Right ventricle myocardium superior (tissue), 1 donor: ENCODE results near the gene IDS. TPM values are rescaled to one million over a fixed set of nuclear protein-coding genes. Genes with fewer than 3 reads are reported as not detected.

Experiments used
- ATAC-seq: fragments of 200-7000 bp; cut with Tn5 transposase; one replicate; pipeline ENCODE4 v1.9.1; 2020; ENCODE audit warnings: mild to moderate bottlenecking; ENCODE audit not compliant: poor library complexity
- DNase-seq: peaks from one replicate; pipeline ENCODE4 v3.0.0-alpha.2; 2020
- intact Hi-C: fragments of 100-400 bp; cut with DNase I; formaldehyde crosslinking; loops from one replicate; pipeline ENCODE4 v1.11.2; 2022
- total RNA-seq: library from RNA; stranded (reverse); fragmentation: NEBNext Ultra II Directional; extraction: Animal tissue kit (Norgen Biotek cat#: 25700); gene quantifications from one replicate; pipeline ENCODE4 v1.2.1, GENCODE V29; 2021
- donor health status: DM: no; HTN: yes; CAD: no; lungs with severe emphysema.

IDS gene
- total RNA-seq, 1 donor from 2014 or later: 75.9 TPM

DNA sequence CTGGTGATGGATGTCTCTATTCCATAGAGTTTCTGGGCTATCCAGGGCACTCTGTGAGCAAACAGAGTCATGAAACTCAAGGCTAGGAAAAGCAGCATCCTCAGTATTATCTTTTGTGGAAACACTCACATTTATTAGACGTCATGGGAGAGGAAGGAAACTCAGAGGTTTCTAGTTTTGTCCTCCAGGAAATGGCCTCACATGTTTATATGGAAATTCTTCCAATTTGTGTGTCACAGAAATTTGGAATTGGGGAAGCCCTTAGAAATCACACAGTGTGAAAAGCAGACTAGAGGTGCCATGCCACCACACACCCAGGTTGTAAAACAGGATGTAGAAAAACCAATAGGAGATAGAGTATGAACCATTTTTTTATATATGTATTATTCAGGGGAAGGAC, 31.1 kb downstream of the IDS start:
- intact Hi-C loops: no loop called here

DNA sequence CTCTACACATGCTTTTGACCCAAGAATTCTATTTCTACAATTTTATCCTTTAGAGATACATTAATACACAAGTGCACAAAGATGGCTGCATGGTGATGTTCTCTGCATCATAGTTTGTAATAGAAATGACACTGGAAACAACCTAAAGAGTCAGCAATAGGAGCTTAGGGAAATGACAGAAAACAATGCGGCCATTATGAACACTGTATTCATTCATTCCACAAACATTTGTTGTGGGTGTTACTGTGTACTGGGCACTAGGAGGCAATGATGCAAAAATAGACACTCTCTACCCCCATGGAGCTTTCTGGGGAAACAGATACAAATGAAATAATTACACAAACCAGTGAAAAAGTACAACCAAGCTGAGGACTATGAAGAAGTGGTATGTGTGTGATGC, 32.0 kb downstream of the IDS start:
- intact Hi-C loops: no loop called here
- ATAC-seq (no peak), DNase-seq (no peak)

More for the DNA sequence above, 31.1 kb downstream of the IDS start:
- no peak for DNase-seq
- no peak for ATAC-seq

DNA sequence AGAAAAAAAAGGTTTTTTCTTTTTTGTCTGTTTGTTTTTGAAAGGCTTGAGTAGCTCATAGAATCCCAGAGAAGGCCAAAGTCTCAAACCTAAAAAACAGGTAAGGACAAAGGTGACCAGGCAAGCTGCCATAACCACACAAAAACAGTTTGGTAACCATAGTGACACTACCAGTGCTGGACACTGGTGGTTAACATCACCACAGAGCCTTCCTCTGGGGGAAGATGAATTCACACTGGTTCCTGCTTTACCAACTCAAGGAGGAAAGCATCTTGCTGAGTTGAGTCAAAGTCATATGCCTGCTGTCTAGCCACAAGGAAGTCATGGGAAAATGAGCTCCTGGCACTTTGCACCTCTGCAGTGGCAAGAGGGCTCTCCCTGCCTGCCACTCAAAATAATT, 32.5 kb downstream of the IDS start:
- DNase-seq (no peak), ATAC-seq (no peak)
- intact Hi-C loops: no loop called here

DNA sequence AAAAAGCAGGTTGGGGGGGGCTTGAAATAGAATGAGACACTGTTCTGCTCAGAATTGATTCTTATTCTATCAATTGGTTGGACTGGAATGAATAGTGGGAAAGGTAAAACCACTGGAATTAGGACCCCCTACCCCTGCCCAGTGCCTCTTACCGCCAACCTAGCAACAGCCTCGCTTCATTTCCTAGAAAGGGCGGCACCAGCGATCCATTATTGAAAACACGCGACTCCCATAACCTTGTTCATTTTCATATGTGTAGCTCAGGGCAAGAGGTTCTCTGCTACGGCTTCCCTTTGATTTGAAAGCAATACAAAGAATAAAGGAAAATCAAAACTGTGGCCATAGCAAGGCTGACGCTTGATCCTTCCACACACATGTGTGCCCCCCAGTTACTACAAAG, 33.7 kb downstream of the IDS start:
- intact Hi-C loops: no loop called here
- ATAC-seq: no peak
- no peak for DNase-seq

DNA sequence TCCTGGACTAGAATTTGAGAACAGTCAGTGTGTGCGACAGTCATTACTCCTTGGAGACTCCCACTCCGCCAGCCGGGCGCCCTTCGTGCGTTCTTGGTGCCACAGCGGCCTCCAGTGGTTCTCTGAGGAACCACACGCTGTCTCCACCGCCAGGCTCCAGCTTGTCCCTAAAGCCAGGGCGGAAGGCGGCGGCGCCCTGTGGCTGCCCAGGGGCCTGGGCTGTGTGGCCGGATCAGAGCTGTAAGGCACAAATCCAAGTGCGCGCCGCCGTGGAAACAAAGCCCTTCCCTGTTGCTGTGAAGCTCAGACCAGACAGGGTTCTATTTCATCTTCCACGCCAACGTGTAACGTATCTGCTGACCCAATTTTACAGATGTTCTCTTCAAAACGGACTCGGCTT, 34.2 kb downstream of the IDS start:
- peak; percentile 98 for ATAC-seq
- intact Hi-C loops: no loop called here
- DNase-seq: peak; percentile 85

DNA sequence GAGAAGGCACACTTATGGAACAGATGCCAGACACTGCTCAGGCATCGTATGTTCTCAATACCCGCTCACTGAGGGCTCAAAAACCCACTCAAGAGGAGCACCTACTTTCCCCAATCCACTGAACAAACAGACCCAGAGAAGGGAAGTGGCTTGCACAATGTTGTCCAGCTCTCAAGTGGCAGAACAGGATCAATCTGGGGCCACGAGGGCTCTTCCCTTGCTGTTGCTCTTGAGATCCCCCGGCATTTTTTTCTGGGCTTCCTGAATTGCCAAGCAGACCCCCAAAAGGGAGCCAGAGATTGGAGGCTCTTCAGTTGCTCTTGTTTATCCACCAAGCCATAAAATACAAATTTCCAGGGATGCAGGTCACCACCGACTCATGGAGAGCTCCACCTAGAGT, 35.7 kb downstream of the IDS start:
- ATAC-seq (no peak), DNase-seq (no peak)
- intact Hi-C loops: no loop called here

DNA sequence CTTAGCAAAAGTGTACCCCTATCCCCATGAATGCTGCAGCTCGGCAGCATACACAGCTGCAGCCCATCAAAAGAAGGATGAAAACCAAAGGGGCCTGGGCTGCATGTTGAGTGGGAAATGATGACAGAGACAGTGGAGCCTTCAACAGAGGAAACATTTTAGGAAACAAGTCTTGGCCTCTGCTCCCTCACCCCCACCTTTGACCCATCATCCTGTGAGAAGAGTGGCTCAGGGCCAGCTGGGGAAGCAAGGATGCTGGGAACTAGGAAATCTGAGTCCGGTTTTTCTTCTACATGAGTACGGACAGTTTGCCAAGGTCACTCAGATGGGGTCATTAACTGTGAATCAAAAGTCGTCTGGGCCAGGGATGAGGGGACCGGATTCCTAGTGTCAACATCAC, 37.2 kb downstream of the IDS start:
- ATAC-seq: no peak
- intact Hi-C loops: no loop called here

DNA sequence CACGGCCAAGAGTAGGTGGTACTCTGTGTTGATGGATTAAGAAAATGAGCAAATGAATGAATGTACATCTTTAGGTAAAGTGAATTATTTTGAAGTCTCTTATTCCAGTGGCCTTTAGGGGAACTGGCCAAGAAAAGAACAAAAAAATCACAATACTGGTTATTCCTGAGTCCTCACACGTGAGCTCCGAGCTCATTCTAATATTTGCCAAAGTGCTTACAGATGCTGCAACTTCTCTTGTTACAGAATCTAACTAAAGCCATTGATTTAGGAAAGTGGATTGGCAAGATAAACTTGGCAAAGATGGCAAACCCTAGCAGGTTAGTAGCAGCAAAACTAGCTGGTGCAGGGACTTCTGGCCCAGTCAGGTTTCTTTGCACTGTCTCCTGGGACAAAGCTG, 37.6 kb downstream of the IDS start:
- no peak for ATAC-seq
- intact Hi-C loops: no loop called here

More for the DNA sequence above, 37.2 kb downstream of the IDS start:
- peak; percentile 52 for DNase-seq

DNA sequence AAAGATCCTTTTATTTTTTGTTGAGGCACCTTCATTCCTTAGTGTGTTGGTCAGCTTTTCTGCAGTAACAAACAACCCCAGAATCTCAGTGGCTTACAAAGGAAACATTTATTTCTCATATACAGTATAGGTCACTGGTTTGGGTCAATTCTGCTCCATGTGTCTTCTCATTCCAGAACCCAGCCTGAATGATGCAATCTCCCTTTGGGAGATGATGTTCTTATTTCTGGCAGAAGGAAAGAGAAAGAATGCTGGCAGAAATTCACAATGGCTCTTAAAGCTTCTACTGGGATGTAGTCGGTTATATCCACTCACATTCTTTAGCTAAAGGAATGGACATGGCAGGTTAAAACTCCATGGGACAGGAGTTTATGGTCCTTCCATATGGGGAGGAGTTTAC, 42.3 kb downstream of the IDS start:
- intact Hi-C loops: no loop called here
- ATAC-seq: peak; percentile 36
- no peak for DNase-seq

More for the DNA sequence above, 37.6 kb downstream of the IDS start:
- DNase-seq: no peak

DNA sequence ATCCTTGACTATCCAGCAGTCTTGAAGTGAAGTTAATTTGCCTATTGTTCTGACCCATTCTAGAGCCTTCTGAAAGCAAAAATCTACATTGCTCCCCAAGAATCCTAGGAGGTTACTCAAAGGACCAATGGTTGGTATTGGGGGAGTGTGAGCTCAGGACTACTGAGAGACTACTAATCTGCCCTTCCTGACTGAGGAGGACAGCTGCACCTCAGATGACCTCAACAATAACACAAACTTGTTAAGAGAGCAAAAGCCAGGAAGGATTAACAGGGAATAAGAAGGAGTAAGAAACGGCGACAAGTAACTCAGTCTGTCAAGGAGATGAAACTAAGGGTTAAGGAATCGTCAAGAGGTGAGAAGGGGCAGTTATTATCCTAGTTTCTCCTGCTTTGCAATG, 43.4 kb downstream of the IDS start:
- ATAC-seq (no peak), DNase-seq (no peak)
- intact Hi-C loops: no loop called here

DNA sequence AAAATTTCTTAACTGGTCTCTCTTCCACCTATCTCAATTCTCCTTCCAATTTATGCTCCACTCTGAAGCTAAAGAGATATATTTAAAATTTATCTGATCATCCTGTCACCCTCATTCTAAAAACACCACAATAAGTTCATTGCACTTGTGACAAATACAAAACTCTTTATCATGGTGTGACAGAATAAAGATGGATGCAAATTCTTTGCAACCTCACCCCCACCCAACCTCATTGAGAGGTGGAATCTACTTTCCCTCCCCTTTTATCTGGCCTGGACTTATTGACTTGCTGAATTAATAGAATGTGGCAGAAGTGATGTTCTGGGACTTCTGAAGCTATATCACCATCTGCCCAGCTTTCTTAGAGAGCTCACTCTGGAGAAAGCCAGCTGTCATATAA, 46.5 kb downstream of the IDS start:
- no peak for ATAC-seq
- no peak for DNase-seq
- intact Hi-C loops: no loop called here

DNA sequence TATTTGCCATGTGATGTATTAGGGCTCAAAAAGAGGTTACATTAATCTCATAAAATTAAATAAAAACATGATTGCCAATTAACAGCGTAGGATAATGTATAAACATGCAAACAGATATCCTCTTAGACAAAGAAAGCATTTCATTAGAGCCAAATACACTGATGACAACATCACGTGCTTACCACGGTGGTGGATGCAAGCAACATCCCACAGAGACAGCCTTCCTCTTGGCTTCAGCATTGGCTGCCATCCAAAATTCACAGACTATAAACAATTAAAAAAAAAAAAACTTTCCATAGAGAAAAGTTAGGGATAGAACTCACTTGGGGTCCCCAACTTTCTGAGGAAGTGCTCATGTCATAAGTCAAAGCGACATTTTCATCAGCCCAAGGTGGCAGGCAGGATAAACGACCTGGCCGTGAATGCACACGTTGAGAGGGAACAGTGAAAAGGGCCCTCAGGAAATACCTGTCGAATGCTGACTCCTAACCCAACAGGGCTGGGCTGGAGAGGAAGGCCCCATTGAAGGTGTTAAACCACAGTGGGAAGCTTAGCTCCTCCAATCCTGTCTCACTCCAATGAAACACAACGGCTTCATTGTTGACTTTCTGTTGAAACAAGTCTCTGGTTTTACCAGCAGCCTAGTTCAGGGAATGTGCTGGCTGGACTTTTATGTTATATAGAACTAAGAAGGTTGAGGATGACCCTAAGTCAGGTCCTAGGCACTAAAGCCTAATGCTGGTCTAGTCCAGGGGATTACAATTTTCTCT, 48.4 kb downstream of the IDS start:
- intact Hi-C loops: no loop called here
- no peak for ATAC-seq
- DNase-seq: no peak

DNA sequence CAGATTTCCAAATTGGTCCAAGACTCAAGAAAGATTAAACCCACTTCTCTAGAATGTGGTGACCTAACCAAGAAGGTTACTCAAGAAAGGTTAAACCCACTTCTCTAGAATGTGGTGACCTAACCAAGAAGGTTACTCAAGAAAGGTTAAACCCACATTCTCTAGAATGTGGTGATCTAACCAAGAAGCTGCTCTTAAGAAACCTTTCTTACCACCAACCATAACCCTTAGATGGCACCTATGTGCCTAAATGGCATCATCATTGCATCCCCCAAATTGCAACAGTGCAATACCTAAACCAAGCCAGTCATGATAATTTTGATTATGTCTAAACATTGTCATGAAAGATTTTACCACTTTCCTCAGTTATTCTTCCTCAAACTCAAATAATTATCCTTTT, 49.2 kb downstream of the IDS start:
- no peak for ATAC-seq
- DNase-seq: no peak
- intact Hi-C loops: no loop called here

DNA sequence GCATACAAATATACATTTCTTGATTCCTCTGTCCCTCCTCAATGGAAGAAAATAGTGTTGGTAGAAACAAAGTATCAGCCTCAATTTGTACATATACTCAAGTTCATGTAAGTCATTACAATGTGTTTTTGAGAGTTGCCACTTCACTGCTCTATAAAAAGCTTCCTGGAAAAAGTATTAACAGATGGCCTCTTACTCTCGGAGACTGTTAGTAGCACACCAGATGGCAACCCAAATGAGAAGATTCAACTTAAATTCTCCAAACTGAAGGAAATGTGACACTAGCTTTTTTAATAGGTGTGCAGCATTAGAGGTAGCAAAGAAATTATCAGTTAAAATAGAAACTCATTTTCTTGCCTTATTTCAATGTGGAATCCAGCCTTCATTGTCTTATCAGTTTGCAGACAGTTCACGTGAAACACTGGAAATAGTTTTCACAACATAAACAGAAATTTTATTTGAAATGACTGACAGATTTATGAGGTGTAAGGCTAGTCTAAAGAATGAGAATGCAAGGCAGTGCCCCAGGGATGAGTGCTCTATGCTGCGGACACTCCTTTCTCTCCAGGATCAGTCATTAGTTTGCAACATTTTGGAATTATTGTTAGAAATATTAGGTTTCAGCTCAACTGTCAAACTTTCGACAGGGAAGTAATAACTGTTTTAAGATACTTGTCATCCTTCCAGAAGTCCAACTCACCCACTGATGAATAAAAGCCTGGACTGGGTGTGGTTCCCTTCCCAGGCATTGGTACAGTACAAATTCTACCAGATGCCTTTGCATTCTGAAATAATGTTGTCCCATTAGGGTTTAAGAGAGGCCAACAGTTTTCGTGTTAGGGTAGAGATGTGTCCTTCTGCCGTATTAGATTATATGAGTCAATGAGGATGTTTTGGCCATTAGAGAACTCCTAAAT, 50.9 kb downstream of the IDS start:
- no peak for ATAC-seq
- intact Hi-C loops: no loop called here
- DNase-seq: no peak

DNA sequence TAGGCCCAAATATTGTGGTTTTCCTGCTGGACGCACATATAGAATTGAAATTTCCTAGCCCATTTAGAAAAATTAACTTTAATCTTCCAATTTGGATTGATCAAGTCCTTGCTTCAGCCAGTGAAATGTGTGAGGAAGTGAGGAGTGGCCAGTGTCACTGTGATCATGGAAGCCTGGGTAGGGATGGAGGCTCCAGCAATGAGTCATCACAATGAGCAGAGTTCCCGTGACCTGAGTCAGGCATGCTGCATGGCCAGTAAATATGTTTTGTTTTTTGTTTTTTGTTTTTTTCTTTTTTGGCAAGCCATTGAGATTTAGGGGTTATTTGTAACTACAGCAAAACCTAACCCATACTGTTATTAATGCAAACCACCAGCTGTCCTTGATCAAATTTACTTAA, 52.1 kb downstream of the IDS start:
- intact Hi-C loops: no loop called here
- ATAC-seq (no peak), DNase-seq (no peak)

DNA sequence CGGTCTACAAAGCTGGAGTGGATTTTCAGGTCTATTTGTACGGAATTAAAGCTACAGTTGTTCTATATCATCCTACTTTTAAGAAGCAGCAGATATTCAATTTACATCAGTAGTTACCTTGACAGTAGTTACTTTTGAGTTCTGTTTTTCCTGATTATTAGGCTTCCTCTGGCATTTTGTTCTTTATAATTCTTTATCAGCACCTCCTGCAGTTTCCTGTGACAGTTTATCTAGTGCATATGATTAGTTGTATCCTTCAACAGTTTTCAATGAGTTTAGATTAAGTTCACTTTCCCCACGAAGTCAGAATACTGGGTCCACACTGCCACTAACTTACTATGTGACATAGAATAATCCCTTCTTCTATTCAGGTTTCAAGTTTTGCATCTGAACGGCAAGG, 71.7 kb downstream of the IDS start:
- no peak for DNase-seq
- intact Hi-C loops: no loop called here
- ATAC-seq: no peak

DNA sequence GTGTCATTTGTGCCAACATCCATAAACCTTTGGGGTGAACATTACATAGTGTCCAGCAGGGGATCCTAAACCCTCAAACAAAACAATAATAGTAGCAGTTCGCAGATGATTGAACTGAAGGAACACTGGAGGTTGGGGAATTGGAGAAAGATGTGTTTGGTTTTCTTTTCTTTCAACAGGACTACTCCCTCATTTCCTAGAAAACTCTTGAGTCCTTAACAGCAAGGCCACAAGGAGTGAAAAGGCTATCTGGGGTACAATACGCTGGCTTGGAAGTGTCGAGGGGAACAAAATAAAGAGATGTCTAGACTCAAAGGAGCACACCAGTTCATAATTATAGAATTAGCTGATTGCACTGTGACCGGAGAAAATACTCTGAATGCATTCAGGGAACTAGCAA, 72.1 kb downstream of the IDS start:
- intact Hi-C loops: no loop called here
- ATAC-seq (no peak), DNase-seq (no peak)
